HepG2 (cell line): ENCODE measurements around the gene STX1B. TPM values are rescaled to one million over a fixed set of nuclear protein-coding genes. Genes with fewer than 3 reads are reported as not detected.

Source experiments
- AGO2 ChIP-seq: fragments of 200-400 bp; formaldehyde crosslinking; optimal IDR thresholded peaks from 2 replicates; pipeline ENCODE3; 2017; ENCODE audit warnings: mild to moderate bottlenecking, low read depth, low read length, moderate library complexity
- ATRX ChIP-seq: sonication (generic); formaldehyde crosslinking; IDR thresholded peaks from 2 replicates; pipeline ENCODE4 v1.4.0; 2020; ENCODE audit warnings: missing genetic modification reagents, borderline replicate concordance
- FOXP4 ChIP-seq: sonication (generic); formaldehyde crosslinking; IDR thresholded peaks from 2 replicates; pipeline ENCODE4 v1.4.0; 2020; ENCODE audit warnings: missing genetic modification reagents
- HDAC1 ChIP-seq: sonication (generic); formaldehyde crosslinking; IDR thresholded peaks from 2 replicates; pipeline ENCODE4 v1.5.1; 2020; ENCODE audit warnings: mild to moderate bottlenecking, missing genetic modification reagents
- HMGXB4 ChIP-seq, 2 experiments: sonication (generic) in 1 of 2; formaldehyde crosslinking in 1 of 2; IDR thresholded peaks; 2 replicates each; pipeline versions ENCODE4 v1.4.0 to v1.6.1; 2018 to 2020; ENCODE audit warnings: missing genetic modification reagents in 2 of 2, borderline replicate concordance in 1 of 2, low read depth in 1 of 2, mild to moderate bottlenecking in 1 of 2, missing biosample characterization in 1 of 2
- HOXA5 ChIP-seq: sonication (generic); formaldehyde crosslinking; IDR thresholded peaks from 2 replicates; pipeline ENCODE4 v1.4.0; 2020; ENCODE audit warnings: missing genetic modification reagents
- KLF15 ChIP-seq: sonication (generic); formaldehyde crosslinking; IDR thresholded peaks from 2 replicates; pipeline ENCODE4 v1.8.1; 2023; ENCODE audit warnings: borderline replicate concordance, mild to moderate bottlenecking, inconsistent platforms, missing genetic modification reagents, mixed read lengths
- MED1 ChIP-seq: sonication (generic); formaldehyde crosslinking; IDR thresholded peaks from 2 replicates; pipeline ENCODE4 v1.4.0; 2020; ENCODE audit warnings: missing genetic modification reagents
- MXI1 ChIP-seq: IDR thresholded peaks from 3 replicates; pipeline ENCODE4 v1.6.1; 2012; ENCODE audit warnings: low read depth, low read length, inconsistent platforms, borderline replicate concordance
- NFKBIZ ChIP-seq: IDR thresholded peaks from 2 replicates; pipeline ENCODE4 v1.6.1; 2018; ENCODE audit warnings: missing genetic modification reagents, missing compliant biosample characterization
- SMYD3 ChIP-seq: sonication (generic); formaldehyde crosslinking; IDR thresholded peaks from 2 replicates; pipeline ENCODE4 v1.8.1; 2023; ENCODE audit warnings: mild to moderate bottlenecking, missing genetic modification reagents
- U2AF1 ChIP-seq: fragments of 200-400 bp; formaldehyde crosslinking; optimal IDR thresholded peaks from 2 replicates; pipeline ENCODE3; 2017; ENCODE audit warnings: mild to moderate bottlenecking, low read depth, low read length
- XBP1 ChIP-seq: sonication (generic); formaldehyde crosslinking; IDR thresholded peaks from 2 replicates; pipeline ENCODE4 v1.5.0; 2020; ENCODE audit warnings: missing genetic modification reagents
- ZC3H13 ChIP-seq: sonication (generic); formaldehyde crosslinking; IDR thresholded peaks from 2 replicates; pipeline ENCODE4 v1.8.1; 2023; ENCODE audit warnings: mild to moderate bottlenecking, missing genetic modification reagents, moderate library complexity
- ZGPAT ChIP-seq: IDR thresholded peaks from 2 replicates; pipeline ENCODE4 v1.6.1; 2016; ENCODE audit warnings: mild to moderate bottlenecking
- ZNF367 ChIP-seq: sonication (generic); formaldehyde crosslinking; IDR thresholded peaks from 2 replicates; pipeline ENCODE4 v1.4.0; 2020; ENCODE audit warnings: missing genetic modification reagents, borderline replicate concordance
- ZNF430 ChIP-seq: sonication (generic); formaldehyde crosslinking; IDR thresholded peaks from 2 replicates; pipeline ENCODE4 v1.9.0; 2021; ENCODE audit warnings: mild to moderate bottlenecking, missing genetic modification reagents
- polyA plus RNA-seq, 8 experiments: library from polyadenylated mRNA; depleted of rRNA in 3 of 8; stranded (reverse) in 7 of 8; unstranded in 1 of 8; fragments of >200 nt; fragmentation: Illumina TruSeq in 4 of 8; extraction: Trizol in 4 of 8; gene quantifications; 2 replicates each; pipeline versions ENCODE4 v1.2.1 to v1.2.3, GENCODE V29; 2011 to 2016; ENCODE audit warnings: low read depth in 4 of 8, missing spikeins in 1 of 8, mixed read lengths in 1 of 8; ENCODE audit not compliant: insufficient read depth in 1 of 8
- total RNA-seq, 5 experiments: library from RNA; depleted of rRNA; stranded (reverse); fragments of >200 nt; fragmentation: Illumina TruSeq; extraction: Trizol; gene quantifications; 2 replicates each; pipeline ENCODE4 v1.2.3, GENCODE V29; 2016; ENCODE audit warnings: low read depth in 1 of 5
- TF ChIP-seq, protein P1 (sequence below): sonication (generic); formaldehyde crosslinking; IDR thresholded peaks from 2 replicates; pipeline ENCODE4 v1.8.0; 2022; ENCODE audit warnings: missing genetic modification reagents, mild to moderate bottlenecking, moderate library complexity, borderline replicate concordance
- TF ChIP-seq, protein P2 (sequence below): sonication (generic); formaldehyde crosslinking; IDR thresholded peaks from 2 replicates; pipeline ENCODE4 v1.4.0; 2020; ENCODE audit warnings: missing genetic modification reagents

STX1B gene
- total and polyA plus RNA-seq, 2 of the 13 experiments (the other 11 are each of a cell fraction or from before 2014, with no cell fraction given), result 2.1 to 3.0 TPM

- TF ChIP-seq ATRX (CRISPR knock-in tag), result no peak
- TF ChIP-seq NFKBIZ, result no peak
- TF ChIP-seq MXI1, result peak; percentile 88
- TF ChIP-seq HDAC1 (CRISPR knock-in tag), result 0 out of 2 replicates have a peak, but pooled peaks have one; percentile 15
- TF ChIP-seq ZC3H13 (CRISPR knock-in tag), result peak; percentile 49; the same call in 1 of the 2 replicates
- TF ChIP-seq ZGPAT, result no peak
- TF ChIP-seq HMGXB4 (CRISPR knock-in tag; IDR thresholded peaks at IDR 0.05; ENCODE audit: borderline replicate concordance in 1 of 2, low read depth in 1 of 2), result no peak
- TF ChIP-seq U2AF1, result no peak
- no peak for TF ChIP-seq FOXP4 (CRISPR knock-in tag)
- no peak for TF ChIP-seq ZNF367 (CRISPR knock-in tag)
- peak; percentile 73 for TF ChIP-seq AGO2
- TF ChIP-seq MED1 (CRISPR knock-in tag), result no peak; the same call in 1 of the 2 replicates
- TF ChIP-seq SMYD3 (CRISPR knock-in tag), result no peak
- TF ChIP-seq, protein P1, sequence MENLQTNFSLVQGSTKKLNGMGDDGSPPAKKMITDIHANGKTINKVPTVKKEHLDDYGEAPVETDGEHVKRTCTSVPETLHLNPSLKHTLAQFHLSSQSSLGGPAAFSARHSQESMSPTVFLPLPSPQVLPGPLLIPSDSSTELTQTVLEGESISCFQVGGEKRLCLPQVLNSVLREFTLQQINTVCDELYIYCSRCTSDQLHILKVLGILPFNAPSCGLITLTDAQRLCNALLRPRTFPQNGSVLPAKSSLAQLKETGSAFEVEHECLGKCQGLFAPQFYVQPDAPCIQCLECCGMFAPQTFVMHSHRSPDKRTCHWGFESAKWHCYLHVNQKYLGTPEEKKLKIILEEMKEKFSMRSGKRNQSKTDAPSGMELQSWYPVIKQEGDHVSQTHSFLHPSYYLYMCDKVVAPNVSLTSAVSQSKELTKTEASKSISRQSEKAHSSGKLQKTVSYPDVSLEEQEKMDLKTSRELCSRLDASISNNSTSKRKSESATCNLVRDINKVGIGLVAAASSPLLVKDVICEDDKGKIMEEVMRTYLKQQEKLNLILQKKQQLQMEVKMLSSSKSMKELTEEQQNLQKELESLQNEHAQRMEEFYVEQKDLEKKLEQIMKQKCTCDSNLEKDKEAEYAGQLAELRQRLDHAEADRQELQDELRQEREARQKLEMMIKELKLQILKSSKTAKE (CRISPR knock-in tag), result no peak
- TF ChIP-seq ZNF430 (CRISPR knock-in tag), result no peak
- TF ChIP-seq KLF15 (CRISPR knock-in tag), result no peak
- no peak for TF ChIP-seq XBP1 (CRISPR knock-in tag)
- TF ChIP-seq, protein P2, sequence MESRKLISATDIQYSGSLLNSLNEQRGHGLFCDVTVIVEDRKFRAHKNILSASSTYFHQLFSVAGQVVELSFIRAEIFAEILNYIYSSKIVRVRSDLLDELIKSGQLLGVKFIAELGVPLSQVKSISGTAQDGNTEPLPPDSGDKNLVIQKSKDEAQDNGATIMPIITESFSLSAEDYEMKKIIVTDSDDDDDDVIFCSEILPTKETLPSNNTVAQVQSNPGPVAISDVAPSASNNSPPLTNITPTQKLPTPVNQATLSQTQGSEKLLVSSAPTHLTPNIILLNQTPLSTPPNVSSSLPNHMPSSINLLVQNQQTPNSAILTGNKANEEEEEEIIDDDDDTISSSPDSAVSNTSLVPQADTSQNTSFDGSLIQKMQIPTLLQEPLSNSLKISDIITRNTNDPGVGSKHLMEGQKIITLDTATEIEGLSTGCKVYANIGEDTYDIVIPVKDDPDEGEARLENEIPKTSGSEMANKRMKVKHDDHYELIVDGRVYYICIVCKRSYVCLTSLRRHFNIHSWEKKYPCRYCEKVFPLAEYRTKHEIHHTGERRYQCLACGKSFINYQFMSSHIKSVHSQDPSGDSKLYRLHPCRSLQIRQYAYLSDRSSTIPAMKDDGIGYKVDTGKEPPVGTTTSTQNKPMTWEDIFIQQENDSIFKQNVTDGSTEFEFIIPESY (CRISPR knock-in tag), result peak; percentile 67; the same call in 1 of the 2 replicates
- no peak for TF ChIP-seq HOXA5 (CRISPR knock-in tag)
Measured at GRCh38 chr16:30947859-30948666, 62.4 kb downstream of the STX1B start (continued).
